ENCODE results near the gene TRIM67.

- TF ChIP-seq EZH2 (optimal IDR thresholded peaks at IDR 0.05; ENCODE audit: low read depth, low read length) (no peak), CTCF (IDR thresholded peaks at IDR 0.05; ENCODE audit: low read length) (no peak), EZH2phosphoT487 (IDR thresholded peaks at IDR 0.05; ENCODE audit: low read length) (no peak)
Observed at GRCh38 chr1:231238298-231238697, 76.4 kb downstream of the TRIM67 start.
